HEK293 (cell line): ENCODE data around the gene LSM7.
A peak's percentile ranks its signal among the peaks of the same experiment; 100 is the strongest.

Source experiments
- KLF10 ChIP-seq: fragments of 450-650 bp; IDR thresholded peaks from 2 replicates; pipeline ENCODE4 v1.5.1; 2018; ENCODE audit warnings: missing biosample characterization, mild to moderate bottlenecking, missing genetic modification characterization
- ZBTB17 ChIP-seq: fragments of 450-650 bp; formaldehyde crosslinking; IDR thresholded peaks from 2 replicates; pipeline ENCODE4 v1.5.1; 2016; ENCODE audit warnings: missing biosample characterization, missing genetic modification characterization
- ZBTB48 ChIP-seq: fragments of 450-650 bp; formaldehyde crosslinking; IDR thresholded peaks from 2 replicates; pipeline ENCODE4 v1.5.1; 2016; ENCODE audit warnings: missing biosample characterization, missing genetic modification characterization
- ZBTB6 ChIP-seq: fragments of 450-650 bp; formaldehyde crosslinking; IDR thresholded peaks from 2 replicates; pipeline ENCODE4 v1.5.1; 2017; ENCODE audit warnings: missing biosample characterization, missing genetic modification characterization
- ZBTB7A ChIP-seq: fragments of 450-650 bp; formaldehyde crosslinking; IDR thresholded peaks from 2 replicates; pipeline ENCODE4 v1.5.1; 2016; ENCODE audit warnings: low read depth, missing biosample characterization, missing genetic modification characterization
- ZEB2 ChIP-seq: fragments of 450-650 bp; formaldehyde crosslinking; IDR thresholded peaks from 2 replicates; pipeline ENCODE4 v1.5.1; 2016; ENCODE audit warnings: missing biosample characterization, missing genetic modification characterization
- ZFHX2 ChIP-seq: fragments of 450-650 bp; formaldehyde crosslinking; conservative IDR thresholded peaks from 2 replicates; pipeline ENCODE4 v1.5.1; 2016; ENCODE audit warnings: missing biosample characterization, missing genetic modification characterization
- ZNF174 ChIP-seq: fragments of 450-650 bp; formaldehyde crosslinking; IDR thresholded peaks from 2 replicates; pipeline ENCODE4 v1.5.0; 2017; ENCODE audit warnings: missing biosample characterization, mild to moderate bottlenecking, missing genetic modification characterization
- ZNF302 ChIP-seq: fragments of 450-650 bp; formaldehyde crosslinking; IDR thresholded peaks from 2 replicates; pipeline ENCODE4 v1.5.1; 2016; ENCODE audit warnings: missing biosample characterization, missing genetic modification characterization, low read depth
- ZNF324 ChIP-seq: fragments of 450-650 bp; formaldehyde crosslinking; IDR thresholded peaks from 2 replicates; pipeline ENCODE4 v1.5.1; 2016; ENCODE audit warnings: missing biosample characterization, missing genetic modification characterization
- ZNF48 ChIP-seq: fragments of 450-650 bp; formaldehyde crosslinking; IDR thresholded peaks from 2 replicates; pipeline ENCODE4 v1.5.1; 2016; ENCODE audit warnings: missing biosample characterization, missing genetic modification characterization
- ZNF521 ChIP-seq: fragments of 450-650 bp; formaldehyde crosslinking; IDR thresholded peaks from 2 replicates; pipeline ENCODE4 v1.5.1; 2017; ENCODE audit warnings: missing biosample characterization, mild to moderate bottlenecking, missing genetic modification characterization
- ZNF580 ChIP-seq: fragments of 450-650 bp; formaldehyde crosslinking; IDR thresholded peaks from 2 replicates; pipeline ENCODE4 v1.5.1; 2016; ENCODE audit warnings: missing biosample characterization, missing genetic modification characterization
- ZNF600 ChIP-seq: fragments of 450-650 bp; formaldehyde crosslinking; IDR thresholded peaks from 2 replicates; pipeline ENCODE4 v1.5.1; 2016; ENCODE audit warnings: missing biosample characterization, missing genetic modification characterization
- ZNF629 ChIP-seq: fragments of 450-650 bp; formaldehyde crosslinking; IDR thresholded peaks from 2 replicates; pipeline ENCODE4 v1.5.1; 2017; ENCODE audit warnings: missing biosample characterization, missing genetic modification characterization
- ZNF76 ChIP-seq: fragments of 450-650 bp; formaldehyde crosslinking; IDR thresholded peaks from 2 replicates; pipeline ENCODE4; 2016; ENCODE audit warnings: low read depth, missing biosample characterization, missing genetic modification characterization, borderline replicate concordance
- ZNF792 ChIP-seq: fragments of 450-650 bp; formaldehyde crosslinking; IDR thresholded peaks from 2 replicates; pipeline ENCODE4 v1.5.1; 2016; ENCODE audit warnings: missing biosample characterization, missing genetic modification characterization
- TF ChIP-seq, protein P1 (sequence below): fragments of 450-650 bp; formaldehyde crosslinking; IDR thresholded peaks from 2 replicates; pipeline ENCODE4 v1.5.1; 2016; ENCODE audit warnings: missing biosample characterization, missing genetic modification characterization
- TF ChIP-seq, protein P2 (sequence below): fragments of 450-650 bp; formaldehyde crosslinking; IDR thresholded peaks from 2 replicates; pipeline ENCODE4 v1.5.1; 2016; ENCODE audit warnings: missing biosample characterization, missing genetic modification characterization
- TF ChIP-seq, protein P3 (sequence below): fragments of 450-650 bp; formaldehyde crosslinking; IDR thresholded peaks from 2 replicates; pipeline ENCODE4 v1.5.1; 2016; ENCODE audit warnings: missing biosample characterization, missing genetic modification characterization
- TF ChIP-seq, protein P4 (sequence below): fragments of 450-650 bp; formaldehyde crosslinking; IDR thresholded peaks from 2 replicates; pipeline ENCODE4 v1.5.1; 2016; ENCODE audit warnings: missing biosample characterization, missing genetic modification characterization
- TF ChIP-seq, protein P5 (sequence below): fragments of 450-650 bp; formaldehyde crosslinking; IDR thresholded peaks from 2 replicates; pipeline ENCODE4 v1.5.1; 2016; ENCODE audit warnings: missing biosample characterization, missing genetic modification characterization
- TF ChIP-seq, protein P6 (sequence below): fragments of 450-650 bp; formaldehyde crosslinking; IDR thresholded peaks from 2 replicates; pipeline ENCODE4 v1.5.1; 2016; ENCODE audit warnings: missing biosample characterization, missing genetic modification characterization

Gene LSM7

GRCh38 chr19:2274931-2275535, 53.4 kb downstream of the LSM7 start (continued):
- TF ChIP-seq ZBTB7A = peak; percentile 38; the same call in 1 of the 2 replicates
- TF ChIP-seq ZNF174 (tag by site-specific recombination) = no peak
- TF ChIP-seq, protein P1, sequence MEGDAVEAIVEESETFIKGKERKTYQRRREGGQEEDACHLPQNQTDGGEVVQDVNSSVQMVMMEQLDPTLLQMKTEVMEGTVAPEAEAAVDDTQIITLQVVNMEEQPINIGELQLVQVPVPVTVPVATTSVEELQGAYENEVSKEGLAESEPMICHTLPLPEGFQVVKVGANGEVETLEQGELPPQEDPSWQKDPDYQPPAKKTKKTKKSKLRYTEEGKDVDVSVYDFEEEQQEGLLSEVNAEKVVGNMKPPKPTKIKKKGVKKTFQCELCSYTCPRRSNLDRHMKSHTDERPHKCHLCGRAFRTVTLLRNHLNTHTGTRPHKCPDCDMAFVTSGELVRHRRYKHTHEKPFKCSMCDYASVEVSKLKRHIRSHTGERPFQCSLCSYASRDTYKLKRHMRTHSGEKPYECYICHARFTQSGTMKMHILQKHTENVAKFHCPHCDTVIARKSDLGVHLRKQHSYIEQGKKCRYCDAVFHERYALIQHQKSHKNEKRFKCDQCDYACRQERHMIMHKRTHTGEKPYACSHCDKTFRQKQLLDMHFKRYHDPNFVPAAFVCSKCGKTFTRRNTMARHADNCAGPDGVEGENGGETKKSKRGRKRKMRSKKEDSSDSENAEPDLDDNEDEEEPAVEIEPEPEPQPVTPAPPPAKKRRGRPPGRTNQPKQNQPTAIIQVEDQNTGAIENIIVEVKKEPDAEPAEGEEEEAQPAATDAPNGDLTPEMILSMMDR (tag by site-specific recombination) = peak; percentile 97
- TF ChIP-seq ZBTB48 (tag by site-specific recombination) = peak; percentile 80
- TF ChIP-seq, protein P2, sequence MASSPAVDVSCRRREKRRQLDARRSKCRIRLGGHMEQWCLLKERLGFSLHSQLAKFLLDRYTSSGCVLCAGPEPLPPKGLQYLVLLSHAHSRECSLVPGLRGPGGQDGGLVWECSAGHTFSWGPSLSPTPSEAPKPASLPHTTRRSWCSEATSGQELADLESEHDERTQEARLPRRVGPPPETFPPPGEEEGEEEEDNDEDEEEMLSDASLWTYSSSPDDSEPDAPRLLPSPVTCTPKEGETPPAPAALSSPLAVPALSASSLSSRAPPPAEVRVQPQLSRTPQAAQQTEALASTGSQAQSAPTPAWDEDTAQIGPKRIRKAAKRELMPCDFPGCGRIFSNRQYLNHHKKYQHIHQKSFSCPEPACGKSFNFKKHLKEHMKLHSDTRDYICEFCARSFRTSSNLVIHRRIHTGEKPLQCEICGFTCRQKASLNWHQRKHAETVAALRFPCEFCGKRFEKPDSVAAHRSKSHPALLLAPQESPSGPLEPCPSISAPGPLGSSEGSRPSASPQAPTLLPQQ (tag by site-specific recombination) = 0 out of 2 replicates have a peak, but pooled peaks have one; percentile 17
- peak; percentile 46 for TF ChIP-seq ZBTB17
- no peak for TF ChIP-seq ZNF302 (tag by site-specific recombination)
- 0 out of 2 replicates have a peak, but pooled peaks have one; percentile 48 for TF ChIP-seq ZNF580 (tag by site-specific recombination)
- TF ChIP-seq ZBTB6 (tag by site-specific recombination) = peak; percentile 11; the same call in 1 of the 2 replicates
- no peak for TF ChIP-seq ZNF521
- TF ChIP-seq ZFHX2 (tag by site-specific recombination) = peak; percentile 39
- TF ChIP-seq ZNF48 (tag by site-specific recombination) = no peak
- TF ChIP-seq, protein P3, sequence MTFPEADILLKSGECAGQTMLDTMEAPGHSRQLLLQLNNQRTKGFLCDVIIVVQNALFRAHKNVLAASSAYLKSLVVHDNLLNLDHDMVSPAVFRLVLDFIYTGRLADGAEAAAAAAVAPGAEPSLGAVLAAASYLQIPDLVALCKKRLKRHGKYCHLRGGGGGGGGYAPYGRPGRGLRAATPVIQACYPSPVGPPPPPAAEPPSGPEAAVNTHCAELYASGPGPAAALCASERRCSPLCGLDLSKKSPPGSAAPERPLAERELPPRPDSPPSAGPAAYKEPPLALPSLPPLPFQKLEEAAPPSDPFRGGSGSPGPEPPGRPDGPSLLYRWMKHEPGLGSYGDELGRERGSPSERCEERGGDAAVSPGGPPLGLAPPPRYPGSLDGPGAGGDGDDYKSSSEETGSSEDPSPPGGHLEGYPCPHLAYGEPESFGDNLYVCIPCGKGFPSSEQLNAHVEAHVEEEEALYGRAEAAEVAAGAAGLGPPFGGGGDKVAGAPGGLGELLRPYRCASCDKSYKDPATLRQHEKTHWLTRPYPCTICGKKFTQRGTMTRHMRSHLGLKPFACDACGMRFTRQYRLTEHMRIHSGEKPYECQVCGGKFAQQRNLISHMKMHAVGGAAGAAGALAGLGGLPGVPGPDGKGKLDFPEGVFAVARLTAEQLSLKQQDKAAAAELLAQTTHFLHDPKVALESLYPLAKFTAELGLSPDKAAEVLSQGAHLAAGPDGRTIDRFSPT (tag by site-specific recombination) = peak; percentile 17; the same call in 1 of the 2 replicates
- 0 out of 2 replicates have a peak, but pooled peaks have one; percentile 51 for TF ChIP-seq ZEB2 (tag by site-specific recombination)
- TF ChIP-seq, protein P4, sequence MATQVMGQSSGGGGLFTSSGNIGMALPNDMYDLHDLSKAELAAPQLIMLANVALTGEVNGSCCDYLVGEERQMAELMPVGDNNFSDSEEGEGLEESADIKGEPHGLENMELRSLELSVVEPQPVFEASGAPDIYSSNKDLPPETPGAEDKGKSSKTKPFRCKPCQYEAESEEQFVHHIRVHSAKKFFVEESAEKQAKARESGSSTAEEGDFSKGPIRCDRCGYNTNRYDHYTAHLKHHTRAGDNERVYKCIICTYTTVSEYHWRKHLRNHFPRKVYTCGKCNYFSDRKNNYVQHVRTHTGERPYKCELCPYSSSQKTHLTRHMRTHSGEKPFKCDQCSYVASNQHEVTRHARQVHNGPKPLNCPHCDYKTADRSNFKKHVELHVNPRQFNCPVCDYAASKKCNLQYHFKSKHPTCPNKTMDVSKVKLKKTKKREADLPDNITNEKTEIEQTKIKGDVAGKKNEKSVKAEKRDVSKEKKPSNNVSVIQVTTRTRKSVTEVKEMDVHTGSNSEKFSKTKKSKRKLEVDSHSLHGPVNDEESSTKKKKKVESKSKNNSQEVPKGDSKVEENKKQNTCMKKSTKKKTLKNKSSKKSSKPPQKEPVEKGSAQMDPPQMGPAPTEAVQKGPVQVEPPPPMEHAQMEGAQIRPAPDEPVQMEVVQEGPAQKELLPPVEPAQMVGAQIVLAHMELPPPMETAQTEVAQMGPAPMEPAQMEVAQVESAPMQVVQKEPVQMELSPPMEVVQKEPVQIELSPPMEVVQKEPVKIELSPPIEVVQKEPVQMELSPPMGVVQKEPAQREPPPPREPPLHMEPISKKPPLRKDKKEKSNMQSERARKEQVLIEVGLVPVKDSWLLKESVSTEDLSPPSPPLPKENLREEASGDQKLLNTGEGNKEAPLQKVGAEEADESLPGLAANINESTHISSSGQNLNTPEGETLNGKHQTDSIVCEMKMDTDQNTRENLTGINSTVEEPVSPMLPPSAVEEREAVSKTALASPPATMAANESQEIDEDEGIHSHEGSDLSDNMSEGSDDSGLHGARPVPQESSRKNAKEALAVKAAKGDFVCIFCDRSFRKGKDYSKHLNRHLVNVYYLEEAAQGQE (tag by site-specific recombination) = peak; percentile 94
- TF ChIP-seq, protein P5, sequence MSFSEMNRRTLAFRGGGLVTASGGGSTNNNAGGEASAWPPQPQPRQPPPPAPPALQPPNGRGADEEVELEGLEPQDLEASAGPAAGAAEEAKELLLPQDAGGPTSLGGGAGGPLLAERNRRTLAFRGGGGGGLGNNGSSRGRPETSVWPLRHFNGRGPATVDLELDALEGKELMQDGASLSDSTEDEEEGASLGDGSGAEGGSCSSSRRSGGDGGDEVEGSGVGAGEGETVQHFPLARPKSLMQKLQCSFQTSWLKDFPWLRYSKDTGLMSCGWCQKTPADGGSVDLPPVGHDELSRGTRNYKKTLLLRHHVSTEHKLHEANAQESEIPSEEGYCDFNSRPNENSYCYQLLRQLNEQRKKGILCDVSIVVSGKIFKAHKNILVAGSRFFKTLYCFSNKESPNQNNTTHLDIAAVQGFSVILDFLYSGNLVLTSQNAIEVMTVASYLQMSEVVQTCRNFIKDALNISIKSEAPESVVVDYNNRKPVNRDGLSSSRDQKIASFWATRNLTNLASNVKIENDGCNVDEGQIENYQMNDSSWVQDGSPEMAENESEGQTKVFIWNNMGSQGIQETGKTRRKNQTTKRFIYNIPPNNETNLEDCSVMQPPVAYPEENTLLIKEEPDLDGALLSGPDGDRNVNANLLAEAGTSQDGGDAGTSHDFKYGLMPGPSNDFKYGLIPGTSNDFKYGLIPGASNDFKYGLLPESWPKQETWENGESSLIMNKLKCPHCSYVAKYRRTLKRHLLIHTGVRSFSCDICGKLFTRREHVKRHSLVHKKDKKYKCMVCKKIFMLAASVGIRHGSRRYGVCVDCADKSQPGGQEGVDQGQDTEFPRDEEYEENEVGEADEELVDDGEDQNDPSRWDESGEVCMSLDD (tag by site-specific recombination) = peak; percentile 30; the same call in 1 of the 2 replicates
- peak; percentile 39; the same call in 1 of the 2 replicates for TF ChIP-seq ZNF324
- peak; percentile 94 for TF ChIP-seq ZNF600 (tag by site-specific recombination)
- TF ChIP-seq ZNF792 (tag by site-specific recombination) = no peak
- TF ChIP-seq ZNF629 (tag by site-specific recombination) = peak; percentile 26; the same call in 1 of the 2 replicates
- peak; percentile 49; the same call in 1 of the 2 replicates for TF ChIP-seq ZNF76 (tag by site-specific recombination)
- TF ChIP-seq, protein P6, sequence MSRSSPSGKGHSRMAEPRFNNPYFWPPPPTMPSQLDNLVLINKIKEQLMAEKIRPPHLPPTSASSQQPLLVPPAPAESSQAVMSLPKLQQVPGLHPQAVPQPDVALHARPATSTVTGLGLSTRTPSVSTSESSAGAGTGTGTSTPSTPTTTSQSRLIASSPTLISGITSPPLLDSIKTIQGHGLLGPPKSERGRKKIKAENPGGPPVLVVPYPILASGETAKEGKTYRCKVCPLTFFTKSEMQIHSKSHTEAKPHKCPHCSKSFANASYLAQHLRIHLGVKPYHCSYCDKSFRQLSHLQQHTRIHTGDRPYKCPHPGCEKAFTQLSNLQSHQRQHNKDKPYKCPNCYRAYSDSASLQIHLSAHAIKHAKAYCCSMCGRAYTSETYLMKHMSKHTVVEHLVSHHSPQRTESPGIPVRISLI = peak; percentile 81
- no peak for TF ChIP-seq KLF10
